Activated CD8-positive, alpha-beta memory T cell treated with anti-CD3 and anti-CD28 coated beads for 1 hour (primary cell): Measurements from ENCODE around the gene MRPS15.

Experiments used
- DNase-seq, 2 donors: peaks; one replicate each; pipeline ENCODE4 v3.0.0-alpha.2; 2020; ENCODE audit warnings: low read depth in 1 of 2; ENCODE audit errors: extremely low read depth in 1 of 2

The MRPS15 gene

DNA sequence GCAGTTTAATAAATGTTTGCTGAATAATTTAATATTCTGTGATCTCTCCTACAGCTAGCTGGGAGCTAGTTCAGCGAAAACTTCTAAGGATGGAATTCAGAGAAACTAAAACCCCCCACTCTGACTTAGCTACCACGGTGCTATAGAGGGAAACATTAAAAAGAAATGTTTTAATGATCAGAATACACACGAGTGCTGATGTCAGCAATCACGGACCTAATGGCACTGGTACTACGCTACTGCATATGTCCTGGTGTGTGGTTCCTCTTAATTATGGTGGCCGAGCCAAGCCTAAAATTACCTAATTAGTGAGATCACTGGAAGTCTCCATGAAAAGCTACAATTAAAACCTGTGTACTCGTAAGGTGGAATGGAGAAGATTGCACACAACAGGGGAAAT is 42.5 kb downstream of the MRPS15 start:
- DNase-seq: no peak

DNA sequence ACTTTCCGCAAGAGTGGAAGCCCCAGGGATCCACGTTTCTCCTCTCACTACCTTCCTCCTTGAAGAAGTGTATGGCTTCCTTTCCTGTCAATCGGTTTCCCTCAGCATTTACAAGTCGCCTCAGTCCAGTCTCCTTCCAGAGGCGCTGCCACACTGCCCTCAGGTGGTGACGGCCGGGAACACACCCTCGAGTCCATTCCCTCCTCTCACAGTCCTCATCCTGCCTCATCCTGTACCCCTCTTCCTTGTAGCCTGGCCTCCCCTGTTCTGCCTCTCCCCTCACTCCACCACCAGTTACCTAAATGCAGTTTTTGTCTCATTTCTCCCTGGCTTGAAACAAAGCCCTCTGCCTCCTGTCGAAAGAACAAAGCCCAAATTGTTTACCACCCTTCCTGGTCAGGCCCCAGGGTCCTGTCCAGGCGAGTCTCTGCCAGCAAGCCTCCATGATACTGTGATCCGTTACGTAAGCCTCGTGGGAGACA is 43.3 kb downstream of the MRPS15 start:
- peak; percentile 74 to 85 for DNase-seq

DNA sequence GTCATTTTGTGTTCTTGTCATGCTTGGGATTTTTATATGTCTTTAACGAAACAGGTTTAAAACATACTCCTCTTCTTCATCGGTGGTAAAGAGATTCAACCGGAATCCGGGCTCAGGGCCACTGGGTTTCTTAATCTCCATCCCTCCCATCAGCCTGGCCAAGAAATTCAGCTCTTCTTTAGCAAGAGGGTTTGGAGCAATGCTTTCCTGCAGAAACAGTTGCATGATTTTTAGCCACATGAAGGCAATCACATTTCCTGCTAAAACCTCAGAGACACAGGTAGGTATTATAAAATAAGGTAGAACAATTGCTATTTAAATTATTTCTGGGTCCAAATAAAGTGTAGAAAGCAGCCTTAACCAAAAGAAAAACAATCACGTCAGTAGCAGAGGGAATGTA is 43.8 kb downstream of the MRPS15 start:
- DNase-seq: no peak

DNA sequence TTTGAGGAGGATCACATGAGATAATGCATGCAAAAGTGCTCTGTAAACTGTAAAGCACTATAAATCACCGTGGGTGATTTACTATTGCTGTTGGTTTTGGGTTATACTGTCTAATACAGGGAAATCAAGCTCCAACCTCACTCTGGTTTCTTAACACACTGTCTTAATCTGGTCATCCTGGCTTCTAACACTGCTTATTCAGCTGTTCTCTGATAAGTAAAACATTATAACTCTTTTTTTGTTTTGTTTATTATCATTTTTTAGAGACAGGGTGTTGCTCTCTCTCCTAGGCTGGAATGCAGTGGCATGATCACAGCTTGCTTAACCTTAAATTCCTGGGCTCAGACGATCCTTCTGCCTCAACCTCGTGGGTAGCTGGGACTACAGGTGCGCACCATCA is 44.6 kb downstream of the MRPS15 start:
- DNase-seq: no peak

DNA sequence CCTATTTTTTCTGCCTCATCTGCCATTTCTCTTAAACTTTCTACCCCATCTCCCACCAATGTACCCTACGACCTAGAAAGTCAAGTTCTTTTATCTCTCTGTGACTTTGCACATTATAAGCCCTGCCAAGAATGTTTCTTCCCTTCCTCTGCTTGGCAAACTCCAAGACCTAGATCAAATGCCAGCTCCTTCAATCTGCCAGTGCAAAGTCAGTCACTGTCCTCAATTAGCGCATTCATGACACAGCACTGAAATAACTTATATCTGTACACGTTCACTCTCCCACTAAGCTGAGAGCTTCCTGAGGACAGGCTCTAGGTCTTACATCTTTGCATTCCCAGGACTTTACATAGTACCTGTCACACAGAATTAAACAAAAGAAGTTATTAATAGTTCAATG is 45.0 kb downstream of the MRPS15 start:
- DNase-seq: no peak

DNA sequence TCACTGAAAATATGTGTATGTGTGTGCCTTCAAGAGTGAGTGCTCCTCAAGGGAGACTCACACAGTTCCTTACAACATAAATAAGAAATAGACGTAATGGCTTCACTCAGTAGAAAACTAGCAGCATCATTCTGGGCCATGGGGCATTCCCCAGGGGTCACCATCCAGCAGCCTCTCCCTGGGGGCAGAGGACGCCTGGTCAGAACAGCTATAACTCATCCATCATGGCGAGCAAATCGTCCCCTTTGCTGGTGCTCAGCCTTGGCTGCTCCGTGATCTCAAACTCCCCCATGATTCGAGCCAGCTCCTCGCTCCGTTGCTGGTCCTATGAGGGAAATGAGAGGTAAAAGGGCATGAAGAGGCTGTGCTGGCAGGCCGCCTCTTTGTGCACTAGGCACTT is 46.3 kb downstream of the MRPS15 start:
- DNase-seq: no peak

DNA sequence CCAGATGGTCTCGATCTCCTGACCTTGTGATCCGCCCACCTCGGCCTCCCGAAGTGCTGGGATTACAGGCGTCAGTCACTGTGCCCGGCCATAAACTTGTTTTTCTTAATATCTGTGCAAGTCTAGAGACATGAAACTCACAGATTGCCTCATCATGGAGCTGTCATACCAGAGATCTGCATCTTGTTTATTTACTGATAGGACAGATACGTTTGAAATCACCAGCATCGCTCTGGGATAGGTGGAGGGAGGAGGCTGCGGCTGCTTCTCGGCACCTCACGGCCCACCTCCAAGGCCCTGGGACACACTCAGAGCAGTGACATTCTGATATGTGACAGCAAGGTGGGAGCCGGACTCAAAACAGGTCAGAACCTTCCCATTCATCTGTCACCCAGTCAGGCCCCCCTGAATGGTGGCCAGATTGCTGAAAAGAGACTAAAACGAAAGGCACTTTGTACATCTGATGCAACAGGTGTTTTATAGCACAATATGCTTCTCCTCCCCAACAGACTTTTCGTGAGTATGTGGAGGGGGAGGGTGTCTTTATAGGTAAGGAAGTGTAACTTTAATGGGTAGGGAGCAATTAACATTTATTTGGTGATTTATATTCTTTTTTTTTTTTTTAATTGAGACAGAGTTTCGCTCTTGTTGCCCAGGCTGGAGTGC is 48.4 kb downstream of the MRPS15 start:
- no peak for DNase-seq

DNA sequence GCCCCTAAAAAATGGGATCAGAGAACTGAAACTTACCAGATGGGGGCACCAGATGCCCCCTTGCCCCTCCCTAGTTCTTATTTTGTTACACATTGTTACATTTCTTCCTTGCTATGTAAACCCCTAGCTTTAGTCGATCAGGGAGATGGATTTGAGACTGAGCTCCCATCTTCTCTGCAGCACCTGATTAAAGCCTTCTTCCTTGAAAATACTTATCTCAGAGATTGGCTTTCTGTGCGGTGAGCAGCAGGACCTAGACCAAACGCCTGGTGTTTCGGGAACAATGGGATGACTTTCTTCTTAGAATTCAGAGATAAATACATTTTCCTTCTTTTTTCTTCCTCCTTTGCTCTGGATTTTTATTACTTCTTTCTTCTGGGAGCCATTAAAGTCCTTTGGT is 49.8 kb downstream of the MRPS15 start:
- DNase-seq: no peak

DNA sequence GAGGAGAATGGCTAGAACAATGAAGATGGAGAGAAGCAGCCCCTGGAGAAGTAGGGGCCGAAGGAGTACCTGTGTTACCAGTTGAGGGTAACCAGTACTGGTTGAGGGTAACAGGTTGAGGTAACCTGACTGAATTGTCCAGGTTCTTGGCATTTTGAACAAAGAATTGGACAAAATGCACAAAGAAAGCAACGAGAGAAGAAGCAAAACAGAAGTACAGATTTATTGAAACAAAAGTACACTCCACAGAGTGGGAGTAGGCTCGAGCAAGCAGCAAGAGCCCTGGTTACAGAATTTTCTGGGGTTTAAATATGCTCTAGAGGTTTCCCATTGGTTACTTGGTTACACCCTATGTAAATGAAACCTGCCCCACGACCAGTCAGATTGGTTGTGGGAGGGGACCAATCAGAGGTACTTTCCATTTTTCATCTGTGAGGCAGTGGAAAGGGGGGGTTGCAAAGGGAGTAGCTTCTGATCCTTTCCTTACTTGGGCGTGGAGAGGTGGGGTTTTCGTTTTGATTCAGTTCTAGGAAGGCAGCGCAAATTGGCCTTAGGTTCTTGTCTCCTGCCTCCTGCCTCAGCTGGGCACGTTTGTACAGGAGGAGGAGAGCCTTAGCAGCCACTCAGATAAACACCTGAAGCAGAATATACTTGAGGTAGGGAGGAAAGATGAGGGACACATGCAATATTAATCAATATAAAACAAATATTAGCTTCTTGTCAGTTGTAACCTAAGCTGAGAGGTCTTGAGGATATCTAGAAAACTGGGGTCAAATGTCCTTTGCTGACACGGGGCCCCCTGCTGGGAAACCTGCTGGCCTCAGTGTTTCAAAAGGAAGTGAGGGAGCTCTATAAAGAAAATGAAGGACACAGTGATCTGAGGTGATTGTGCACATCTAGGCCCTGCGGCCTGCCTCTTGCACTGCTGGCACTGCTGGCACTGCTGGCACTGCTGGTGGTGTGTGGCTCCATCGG is 52.2 kb downstream of the MRPS15 start:
- no peak for DNase-seq

DNA sequence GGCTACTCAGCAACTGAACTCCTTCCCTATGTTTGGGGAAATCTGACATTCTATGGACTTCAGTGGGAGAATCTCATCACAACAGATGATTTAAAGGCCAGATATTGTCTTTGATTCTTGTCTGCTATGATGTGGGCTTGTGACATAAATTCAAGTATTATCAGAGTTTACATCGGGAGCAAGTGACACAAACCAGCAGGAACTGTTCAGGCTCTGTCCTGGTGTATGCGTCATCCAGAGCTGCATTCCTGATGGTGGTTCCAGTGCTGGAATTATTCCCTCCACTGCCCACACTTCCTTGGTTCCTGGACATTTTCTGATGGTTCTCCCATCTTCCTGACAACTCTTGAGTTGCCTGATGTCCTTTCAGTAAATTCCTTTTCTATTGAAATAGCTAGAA is 55.7 kb downstream of the MRPS15 start:
- DNase-seq: no peak

DNA sequence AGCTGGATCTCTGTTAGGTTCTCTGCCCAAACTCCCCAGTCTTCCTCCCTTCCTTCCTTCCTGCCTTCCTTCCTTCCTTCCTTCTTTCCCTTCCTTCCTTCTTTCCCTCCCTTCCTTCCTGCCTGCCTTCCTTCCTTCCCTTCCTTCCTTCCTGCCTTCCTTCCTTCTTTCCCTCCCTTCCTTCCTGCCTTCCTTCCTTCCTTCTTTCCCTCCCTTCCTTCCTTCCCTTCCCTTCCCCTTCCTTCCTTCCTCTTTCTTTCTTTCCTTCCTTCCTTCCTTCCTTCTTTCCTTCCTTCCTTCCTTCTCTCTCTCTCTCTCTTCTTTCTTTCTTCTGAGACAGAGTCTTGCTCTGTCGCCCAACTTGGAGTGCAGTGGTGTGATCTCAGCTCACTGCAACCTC is 57.7 kb downstream of the MRPS15 start:
- no peak for DNase-seq
